ENCODE data around the gene SH3PXD2A. TPM values are rescaled to one million over a fixed set of nuclear protein-coding genes. Genes with fewer than 3 reads are reported as not detected.

Gene SH3PXD2A
- total RNA-seq, 1 donor from 2014 or later = 67.3 TPM

GRCh38 chr10:103683851-103684250 lies 171.5 kb downstream of the SH3PXD2A start:
- DNase-seq = no peak

GRCh38 chr10:103682631-103683030 lies 172.7 kb downstream of the SH3PXD2A start:
- no peak for DNase-seq

- DNase-seq = no peak
Measured at GRCh38 chr10:103681617-103682399, 173.6 kb downstream of the SH3PXD2A start.

GRCh38 chr10:103680869-103681236 lies 174.5 kb downstream of the SH3PXD2A start:
- DNase-seq = no peak

- DNase-seq = no peak
Measured at GRCh38 chr10:103679096-103679790, 176.1 kb downstream of the SH3PXD2A start.

GRCh38 chr10:103678178-103678526 lies 177.2 kb downstream of the SH3PXD2A start:
- DNase-seq = peak; percentile 95

- DNase-seq = no peak
Measured at GRCh38 chr10:103677486-103678177, 177.7 kb downstream of the SH3PXD2A start.

GRCh38 chr10:103676851-103677417 lies 178.4 kb downstream of the SH3PXD2A start:
- DNase-seq = peak; percentile 59

- peak; percentile 81 for DNase-seq
Measured at GRCh38 chr10:103676058-103676785, 179.2 kb downstream of the SH3PXD2A start.

- no peak for DNase-seq
Measured at GRCh38 chr10:103673606-103674005, 181.8 kb downstream of the SH3PXD2A start.

- no peak for DNase-seq
Measured at GRCh38 chr10:103672345-103672744, 183.0 kb downstream of the SH3PXD2A start.

GRCh38 chr10:103671126-103671895 lies 184.1 kb downstream of the SH3PXD2A start:
- DNase-seq = peak; percentile 51

GRCh38 chr10:103669944-103670343 lies 185.4 kb downstream of the SH3PXD2A start:
- DNase-seq = no peak

GRCh38 chr10:103669243-103669929 lies 186.0 kb downstream of the SH3PXD2A start:
- no peak for DNase-seq

GRCh38 chr10:103668351-103669242 lies 186.8 kb downstream of the SH3PXD2A start:
- peak; percentile 74 for DNase-seq

GRCh38 chr10:103667356-103667755 lies 188.0 kb downstream of the SH3PXD2A start:
- DNase-seq = peak; percentile 83

- DNase-seq = no peak
Measured at GRCh38 chr10:103666762-103667150, 188.6 kb downstream of the SH3PXD2A start.

- DNase-seq = no peak
Measured at GRCh38 chr10:103666087-103666761, 189.2 kb downstream of the SH3PXD2A start.
